Activated naive CD8-positive, alpha-beta T cell treated with anti-CD3 and anti-CD28 coated beads, Interleukin-2, amount 50 U/mL, for 16 hours (primary cell): ENCODE measurements around the gene PDLIM4.

Source experiments
- DNase-seq: peaks from one replicate; pipeline ENCODE4 v3.0.0-alpha.2; 2020; ENCODE audit warnings: low read depth, low spot score

The PDLIM4 gene

DNA sequence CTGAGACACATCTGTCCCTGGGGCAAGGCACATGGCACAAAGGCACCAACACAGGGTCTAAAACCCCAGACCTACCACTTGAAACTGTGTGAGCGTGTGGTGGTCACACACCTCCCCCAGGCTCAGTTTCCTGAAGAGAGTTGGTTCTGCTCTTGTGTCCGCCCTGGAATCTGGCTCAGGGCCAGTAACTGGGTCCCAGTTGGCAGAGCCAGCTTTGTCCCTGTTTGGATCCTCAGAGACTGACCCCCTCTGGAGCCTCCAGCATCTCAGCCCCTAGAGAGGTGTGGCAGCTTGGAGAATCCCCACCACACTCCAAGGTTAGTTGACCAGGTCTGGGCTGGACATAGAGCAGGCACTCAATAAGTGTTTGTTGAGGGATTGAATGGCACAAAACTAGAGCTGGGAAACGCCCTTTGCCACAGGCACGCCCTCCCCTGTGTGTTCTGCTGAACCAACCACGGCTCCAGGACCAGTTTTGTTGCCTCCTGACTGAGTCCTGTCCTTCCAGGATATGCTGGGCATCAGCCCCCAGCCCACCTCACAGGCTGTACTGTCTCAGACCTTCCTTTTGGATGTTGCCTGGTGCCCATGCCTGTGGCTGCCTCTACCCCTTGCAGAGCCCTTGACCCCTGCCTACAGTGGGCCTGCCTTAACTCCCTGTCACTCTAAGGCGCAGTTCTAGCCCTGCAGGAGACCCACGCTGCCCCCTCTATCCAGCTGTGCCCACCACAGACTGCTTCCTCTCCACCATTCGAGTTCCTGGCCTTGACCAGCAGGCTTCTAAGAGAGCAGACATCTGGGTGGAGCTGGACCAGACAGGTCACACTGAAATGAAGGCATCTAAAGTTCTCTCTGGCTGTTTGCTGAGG, 3.8 kb upstream of the PDLIM4 start:
- DNase-seq, result no peak

DNA sequence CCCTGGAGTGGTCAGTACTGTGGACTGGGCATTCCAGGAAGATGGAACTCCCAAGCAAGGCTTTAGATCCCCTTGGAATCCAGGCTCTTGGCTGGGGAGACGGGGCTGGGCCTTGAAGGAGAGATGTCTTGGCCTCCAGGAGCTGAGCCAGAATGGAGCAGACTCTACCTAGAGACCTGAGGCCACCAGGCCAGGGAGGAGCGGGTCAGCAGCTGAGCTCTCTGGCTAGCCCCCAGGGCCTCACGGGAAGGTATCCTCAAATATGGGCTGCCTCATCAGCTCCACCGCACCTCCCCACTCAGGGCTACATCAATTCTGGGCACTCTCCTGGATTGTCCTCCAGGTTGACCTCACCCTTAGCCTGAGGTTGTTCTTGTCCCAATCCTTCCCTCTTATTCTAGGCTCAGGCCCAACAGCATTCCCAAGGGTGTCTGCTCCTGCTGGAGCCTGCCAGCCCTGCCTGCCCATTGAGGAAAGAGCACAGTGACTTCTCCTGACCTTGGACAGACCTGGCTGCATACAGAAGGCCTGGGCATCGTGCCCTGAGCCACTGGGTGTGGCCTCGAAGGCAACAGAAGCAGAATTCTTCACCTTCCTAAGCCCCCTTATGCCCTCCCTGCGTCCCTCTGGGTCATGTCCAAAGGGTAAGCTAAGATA, 3.0 kb upstream of the PDLIM4 start:
- no peak for DNase-seq

DNA sequence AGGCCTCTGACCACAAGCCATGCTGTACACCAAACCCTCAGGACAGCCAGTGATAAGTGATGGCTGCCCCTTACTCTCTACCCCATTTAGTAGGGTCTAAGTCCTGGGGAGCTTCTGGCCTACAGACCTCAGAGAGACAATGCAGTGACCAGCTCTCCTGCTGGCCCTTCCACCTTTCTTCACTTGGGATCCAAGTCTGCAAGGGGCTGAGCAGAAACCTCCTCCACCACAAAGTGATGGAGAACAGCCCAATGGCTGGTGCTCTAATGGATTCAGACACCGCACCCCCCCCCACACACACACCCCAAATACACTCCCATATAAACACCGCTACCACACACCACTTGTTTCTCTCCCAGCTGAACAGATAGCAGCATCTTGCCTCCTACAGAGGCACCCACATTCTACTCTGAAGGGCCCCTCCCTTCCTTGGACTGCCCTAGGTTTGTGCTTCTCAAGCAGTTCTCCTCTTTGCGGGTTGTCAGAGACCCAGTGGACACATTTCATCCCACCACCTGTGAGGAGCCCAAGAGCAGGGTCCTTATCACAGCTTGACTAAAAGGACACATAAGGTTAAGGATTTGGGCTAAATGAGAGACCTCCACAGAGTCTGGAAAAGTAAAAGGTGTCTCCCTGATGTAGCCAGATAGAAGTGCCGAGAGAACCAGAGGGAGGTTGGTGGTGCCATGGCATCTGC, 1.3 kb upstream of the PDLIM4 start:
- DNase-seq, result no peak

DNA sequence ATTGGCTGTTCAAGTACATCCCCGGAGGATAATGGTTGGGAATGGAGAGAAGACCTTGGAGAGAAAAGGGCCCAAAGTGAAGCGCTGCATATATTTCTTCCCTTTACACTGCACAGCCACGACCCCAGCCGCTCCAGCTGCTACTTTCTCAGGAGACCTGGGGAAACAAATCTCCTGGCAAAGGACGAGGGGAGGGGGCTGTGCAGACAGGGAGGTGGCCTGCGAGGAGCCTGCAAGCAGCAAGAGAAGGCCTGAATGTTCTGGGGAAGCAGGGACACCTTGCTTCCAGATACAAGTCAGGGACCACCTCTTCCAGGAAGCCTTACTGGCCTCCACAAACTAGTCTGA, 739 bp upstream of the PDLIM4 start:
- no peak for DNase-seq

DNA sequence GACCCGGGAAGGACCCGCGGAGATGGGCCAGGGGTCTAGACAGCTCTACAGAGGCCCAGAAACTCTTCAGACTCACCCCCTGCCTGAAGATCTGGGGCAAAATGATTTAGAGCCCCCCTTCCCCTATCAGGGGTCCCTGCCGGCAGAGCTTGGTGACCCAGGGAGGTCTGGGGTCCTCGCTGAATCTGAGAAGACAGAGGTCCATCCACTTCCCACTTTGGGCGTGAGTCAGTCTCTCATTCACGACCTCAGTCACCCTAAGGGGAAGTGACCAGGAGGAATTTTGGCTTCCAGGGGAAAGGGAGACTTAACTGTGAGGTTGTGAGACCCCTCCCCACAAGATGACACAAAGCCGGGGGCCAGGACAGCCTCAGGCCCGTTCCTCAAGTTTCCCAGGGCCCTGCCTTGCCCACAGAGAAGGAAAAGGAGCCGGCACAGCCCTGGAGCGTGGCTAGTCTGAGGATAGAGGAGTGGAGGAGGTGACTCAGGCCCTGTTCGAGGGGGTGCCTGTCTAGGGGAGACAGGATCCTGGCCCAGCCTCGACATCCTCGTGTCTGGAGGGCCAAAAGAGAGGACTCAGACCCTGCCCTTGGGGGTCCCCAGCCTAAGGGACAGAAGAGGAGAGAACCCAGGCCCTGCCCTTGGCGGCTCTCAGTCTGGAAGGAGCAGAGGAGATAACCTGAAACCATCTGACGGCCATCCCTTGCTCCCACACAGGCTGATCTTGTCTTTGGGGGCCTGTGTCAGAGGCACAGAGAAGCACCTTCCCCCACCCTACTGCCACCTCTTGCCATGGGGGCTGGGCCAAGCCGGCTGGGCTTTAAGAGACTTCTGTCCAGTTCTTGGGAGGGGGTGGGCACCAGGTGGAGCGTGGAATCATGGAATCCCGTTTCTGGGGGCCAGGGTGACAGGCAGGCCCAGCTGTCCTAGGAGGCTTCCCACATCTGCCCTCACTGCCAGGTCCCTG, 889 bp downstream of the PDLIM4 start:
- no peak for DNase-seq

DNA sequence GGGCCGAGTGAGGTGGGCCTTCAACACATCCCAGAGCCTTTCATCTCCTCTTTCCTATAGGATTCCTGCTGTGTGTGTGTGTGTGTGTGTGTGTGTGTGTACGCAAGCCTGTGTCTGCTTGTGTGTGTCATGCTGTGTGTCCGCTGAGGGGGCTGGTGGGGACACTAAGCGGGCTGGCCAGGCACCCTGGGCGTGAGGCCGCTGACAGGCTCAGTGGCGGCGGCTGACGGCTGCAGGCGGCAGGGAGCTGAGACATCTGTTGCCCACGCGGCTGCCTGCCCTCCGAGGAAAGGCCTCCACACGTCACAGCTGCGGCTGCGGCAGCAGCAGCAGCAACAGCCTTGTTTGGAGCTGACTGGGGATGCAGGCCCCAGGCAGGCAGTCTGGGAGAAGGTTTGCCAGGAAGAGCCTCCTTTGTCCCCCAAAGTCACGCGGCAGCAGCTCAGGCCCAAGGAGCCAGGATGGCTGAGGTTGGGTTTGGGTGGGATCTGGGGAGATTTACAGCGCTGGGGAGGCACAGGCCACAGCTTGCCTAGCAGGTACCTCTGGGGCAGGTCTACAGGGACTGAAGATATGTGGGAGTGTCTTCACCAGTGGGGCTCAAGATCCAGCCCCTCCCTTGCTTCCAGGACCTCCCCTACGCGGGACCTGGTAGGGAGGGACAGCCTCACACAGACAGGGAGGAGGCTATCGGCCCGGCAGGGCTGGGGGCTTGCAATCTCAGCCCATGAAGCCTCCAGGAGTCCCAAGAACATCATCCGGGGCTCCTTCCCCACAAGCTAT, 1.8 kb downstream of the PDLIM4 start:
- DNase-seq, result no peak

DNA sequence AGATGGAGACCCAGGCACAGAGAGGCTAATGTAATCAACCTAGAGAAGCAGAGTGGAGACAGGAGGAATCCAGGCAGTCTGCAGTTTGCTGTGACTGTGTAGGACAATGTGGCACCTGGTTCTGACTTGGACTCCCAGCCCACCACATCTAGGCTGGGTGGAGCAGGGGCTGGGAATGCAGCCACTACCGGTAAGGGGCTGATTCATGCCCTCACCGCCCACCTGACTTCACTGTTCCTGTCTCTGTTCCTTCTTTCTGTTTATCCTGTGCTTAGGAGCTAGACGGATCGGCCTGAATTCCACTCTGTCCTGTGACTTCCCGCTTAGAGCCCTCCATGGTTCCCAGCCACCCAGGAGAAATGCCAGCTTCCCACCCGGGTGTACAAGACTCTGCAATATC, 2.6 kb downstream of the PDLIM4 start:
- no peak for DNase-seq

DNA sequence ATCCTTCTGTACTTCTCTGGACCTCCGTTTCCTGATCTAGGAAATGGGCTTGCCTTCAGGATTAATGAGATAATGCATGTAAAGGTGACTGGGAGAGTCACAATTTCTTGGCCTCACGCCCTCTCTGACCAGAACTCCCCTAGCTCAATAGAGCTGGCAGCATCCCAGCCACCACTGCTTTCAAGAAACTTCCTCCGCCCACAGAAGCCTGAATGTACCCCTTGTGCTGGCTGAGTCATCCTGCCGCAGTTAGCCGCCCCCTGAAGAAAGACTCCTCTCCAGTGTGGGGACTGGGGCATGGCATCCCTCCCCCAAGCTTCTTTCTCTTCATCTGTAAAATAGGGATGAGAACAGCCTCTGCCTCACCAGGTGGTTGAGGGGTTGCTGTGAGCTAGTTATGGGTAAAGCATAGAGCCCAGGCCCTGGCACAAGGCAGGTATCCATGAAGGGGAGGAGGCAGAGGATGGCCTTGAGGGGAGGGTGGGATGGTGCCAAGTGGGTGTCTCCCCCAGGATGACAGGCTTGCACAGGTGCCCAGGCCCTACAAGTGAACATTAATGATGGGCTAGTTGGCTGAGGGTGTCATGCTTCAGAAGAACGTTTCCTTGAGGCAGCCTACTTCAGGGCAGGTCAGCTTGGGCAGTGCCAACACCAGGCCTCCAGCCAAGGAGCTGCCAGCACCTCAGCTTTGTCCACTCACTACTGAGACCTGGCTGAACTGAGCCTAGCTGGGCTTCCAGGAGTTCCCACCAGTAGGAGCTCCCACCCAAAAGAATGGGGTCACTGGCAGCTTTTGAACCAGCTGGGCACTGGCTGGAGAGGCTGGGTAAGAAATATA, 3.4 kb downstream of the PDLIM4 start:
- peak; percentile 14 for DNase-seq

DNA sequence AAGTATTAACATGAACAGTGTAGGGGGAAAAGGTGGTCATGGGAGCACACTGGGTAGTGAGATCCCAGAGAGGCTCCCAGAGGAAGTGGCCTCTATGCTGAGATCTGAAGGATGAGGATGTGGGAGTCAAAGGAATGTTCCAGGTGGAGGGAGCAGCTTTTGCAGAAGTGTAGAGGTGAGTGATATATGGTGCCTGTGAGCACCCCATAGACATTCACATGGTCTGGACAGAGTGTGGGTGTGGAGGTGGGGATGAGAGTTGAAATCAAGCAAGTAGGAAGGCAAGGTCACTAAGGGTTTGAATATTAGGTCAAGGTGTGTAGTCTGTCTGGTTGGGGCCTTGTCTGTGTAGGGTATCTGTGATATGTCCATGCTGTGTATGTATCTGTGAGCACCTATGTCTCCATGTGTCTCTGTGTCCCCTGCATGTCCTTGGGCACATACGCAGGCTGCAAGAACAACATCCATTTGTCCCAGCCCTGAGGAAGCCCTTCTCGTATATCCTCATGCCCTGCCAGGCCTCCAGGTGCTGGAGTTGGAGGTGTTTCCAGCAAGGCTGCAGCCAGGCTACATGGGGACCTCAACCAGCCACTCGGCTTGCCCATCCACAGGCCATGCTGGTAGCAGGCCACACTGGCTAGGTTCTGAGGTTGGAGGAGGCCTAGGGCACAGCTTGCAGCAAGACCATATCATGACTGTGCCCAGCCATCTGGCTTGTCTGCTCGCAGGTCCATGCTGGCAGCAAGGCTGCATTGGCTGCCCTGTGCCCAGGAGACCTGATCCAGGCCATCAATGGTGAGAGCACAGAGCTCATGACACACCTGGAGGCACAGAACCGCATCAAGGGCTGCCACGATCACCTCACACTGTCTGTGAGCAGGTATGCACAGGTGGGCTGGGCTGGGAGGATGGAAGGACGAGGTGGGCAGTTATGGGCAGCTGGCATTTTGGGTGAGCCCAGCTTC, 4.7 kb downstream of the PDLIM4 start:
- DNase-seq, result no peak

DNA sequence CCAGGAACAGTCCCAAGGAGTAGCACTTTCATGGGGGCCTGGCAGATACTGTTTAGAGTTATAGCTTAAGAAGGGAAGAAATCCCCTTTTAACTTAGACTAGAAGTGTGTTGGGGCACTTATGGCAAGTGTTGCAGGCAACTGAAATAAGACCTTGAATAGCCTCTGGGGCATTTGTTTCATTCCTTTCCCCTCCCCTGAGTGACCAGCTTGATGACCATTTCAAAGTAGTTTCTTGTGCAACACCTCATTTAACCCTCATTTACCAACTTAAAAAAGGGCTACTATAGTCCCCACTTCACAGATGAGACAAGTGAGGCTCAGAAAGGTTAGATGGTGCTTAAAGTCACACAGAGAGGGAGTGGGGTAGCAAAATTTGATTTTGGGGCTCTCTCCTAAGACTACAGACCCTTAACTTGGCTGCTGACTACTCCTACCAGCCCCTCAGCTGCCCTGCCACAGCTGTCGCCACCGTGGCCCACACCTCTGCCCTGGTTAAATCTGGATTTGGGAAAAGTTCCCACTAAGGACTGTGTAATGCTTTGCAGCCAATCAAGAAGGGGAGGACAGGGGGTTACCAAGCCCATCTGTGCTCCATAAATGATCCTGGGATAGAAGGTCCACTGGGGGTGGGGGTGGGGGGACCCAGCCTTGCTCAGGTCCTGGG, 5.5 kb downstream of the PDLIM4 start:
- no peak for DNase-seq

DNA sequence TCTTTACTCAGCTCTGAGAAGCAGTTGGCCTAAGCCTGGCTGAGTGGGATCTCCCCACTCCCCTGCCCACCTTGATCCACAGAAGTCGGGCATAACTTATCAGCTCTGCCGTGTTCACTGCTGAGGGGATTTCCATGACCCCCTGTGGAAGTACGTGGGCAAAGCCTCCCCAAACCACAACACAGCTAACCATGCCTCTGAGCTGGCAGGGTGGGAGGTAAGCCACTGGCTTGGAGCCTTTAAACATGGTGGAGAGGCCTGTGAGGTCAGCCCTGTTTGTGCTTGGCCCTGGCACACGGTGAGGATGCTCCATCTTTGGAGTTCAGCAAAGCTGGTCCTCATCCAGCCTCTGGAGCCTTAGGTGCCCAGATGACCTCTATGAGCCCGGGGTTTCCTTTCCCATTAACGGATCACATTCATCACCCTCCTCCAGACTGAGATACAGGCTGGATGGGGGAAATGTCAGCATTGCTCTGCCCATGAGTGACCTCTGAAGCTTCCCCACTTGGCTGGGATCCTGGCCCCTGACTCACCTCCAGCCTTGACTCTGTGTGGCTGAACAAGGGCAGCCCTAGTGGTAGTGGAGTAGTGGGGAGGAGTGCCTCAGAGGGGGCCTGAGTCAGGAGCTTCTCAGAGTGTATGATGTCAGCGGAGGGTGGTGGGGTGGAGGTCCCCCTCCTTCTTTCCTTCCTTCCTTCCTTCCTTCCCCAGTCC, 6.2 kb downstream of the PDLIM4 start:
- no peak for DNase-seq

DNA sequence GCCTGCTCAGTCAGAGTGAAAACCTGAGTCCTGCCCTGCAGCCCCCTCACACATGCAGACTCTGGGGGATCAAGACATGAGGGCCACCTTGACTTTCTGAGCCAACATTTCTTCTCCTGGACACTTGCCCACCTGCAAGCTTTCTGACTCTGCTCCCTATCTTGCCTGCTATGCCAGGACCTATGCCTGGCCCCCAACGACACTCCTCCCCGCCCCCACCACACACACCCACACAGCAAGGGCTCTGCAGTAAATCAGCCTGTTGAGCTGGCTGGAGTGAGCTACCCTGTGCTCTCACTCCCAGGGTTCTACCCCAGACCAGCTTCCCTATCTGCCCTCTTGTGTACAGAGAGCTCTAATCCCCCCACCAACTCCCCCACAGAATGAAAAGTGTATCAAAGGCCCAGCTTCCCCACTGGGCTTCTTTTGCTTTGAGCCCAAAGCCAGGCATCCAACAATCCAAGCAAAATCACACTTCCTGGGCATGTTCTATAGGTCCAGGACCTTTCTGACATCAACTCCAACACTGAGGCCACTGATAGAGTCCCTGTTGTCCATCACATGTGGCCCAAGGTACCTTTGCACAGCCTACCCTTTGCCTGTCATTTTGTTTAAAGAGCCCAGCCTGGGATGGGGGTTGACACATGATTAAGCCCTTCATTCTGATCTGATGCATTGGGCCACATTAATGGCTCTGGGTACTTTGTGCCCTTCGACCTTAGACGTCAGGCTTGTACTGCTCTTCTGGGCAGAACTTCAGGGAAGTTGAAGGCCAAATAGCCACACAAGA, 7.2 kb downstream of the PDLIM4 start:
- DNase-seq, result no peak

DNA sequence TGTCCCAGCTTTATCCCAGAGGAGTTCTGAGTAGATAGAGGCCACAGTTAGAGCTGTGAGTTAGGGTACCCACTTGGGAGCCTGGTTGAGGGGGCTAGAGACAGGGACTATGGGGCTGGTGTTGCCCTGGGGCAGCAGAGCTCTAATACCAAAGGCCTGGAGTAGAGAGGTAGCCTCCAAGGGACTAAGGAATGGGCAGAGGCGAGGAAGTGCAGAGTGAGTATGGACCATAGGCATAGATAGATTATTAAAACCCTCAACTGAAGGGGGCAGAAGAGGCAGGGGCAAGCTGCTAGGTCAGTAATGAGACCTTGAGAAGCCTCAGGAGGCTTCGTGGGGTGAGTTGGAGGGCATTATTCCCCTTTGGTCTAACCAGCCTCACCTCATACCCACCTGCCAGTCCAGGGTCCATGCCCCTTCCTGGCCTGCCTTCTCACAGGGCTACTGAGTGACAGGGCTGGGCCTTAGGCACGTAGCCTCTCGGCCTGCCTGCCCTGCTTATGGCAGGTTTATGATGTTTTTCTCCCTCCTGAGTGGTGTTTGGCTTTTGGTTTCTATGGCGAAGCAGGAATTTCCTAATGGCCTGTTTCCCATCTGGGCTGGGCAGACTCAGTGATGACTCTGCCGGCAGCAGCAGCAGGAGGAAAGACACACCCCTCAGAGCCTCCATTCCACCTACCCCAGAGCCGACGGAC, 8.0 kb downstream of the PDLIM4 start:
- no peak for DNase-seq

DNA sequence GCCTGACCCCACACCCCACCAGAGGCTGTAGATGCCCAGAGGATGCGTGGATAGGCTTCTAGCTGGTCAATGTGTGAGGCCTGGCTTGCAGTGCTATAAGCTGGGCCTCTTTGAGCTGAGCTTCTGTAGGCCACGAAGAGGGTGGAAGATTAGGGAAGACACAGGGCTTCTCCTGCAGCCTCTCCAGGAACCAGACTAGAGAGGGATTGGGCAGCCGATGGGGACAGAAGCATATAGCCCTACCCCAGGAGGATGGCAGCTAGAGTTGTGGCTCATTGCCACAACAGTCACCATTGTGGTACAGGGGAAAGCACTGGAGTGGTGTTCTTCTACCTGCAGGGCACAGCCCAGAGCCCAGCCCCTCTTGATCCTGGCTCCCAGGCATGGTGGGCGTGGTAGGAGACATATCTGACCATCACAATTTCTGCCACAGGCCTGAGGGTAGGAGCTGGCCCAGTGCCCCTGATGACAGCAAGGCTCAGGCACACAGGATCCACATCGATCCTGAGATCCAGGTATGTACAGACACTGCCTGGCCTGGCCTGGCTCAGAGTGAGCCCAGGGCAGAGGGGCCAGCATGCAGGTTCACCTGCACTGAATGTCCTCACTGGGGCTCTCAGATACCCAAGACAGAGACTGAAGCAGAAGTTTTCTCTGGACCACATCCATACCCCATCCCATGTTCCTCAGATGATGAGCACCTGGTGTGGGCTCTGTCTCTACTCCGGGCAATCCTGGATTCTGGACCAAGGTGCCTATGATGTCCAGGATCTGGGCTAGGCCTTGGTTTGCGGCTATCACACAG, 8.7 kb downstream of the PDLIM4 start:
- no peak for DNase-seq

DNA sequence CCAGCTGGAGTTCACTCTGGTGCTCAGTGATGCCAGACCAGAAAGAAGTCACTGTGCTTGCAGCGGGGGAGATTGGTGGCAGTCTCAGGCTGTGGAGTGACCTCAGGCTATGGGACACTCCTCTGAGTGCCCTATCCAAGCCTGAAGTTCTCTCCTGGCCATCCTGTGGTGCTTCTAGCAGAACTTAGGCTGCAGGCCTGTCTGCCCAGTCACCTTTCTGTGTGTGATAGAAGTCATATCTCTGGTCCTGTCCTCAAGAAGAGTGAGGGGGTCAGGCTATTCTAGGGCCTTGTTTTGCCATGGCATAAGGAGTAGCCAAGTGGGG, 9.3 kb downstream of the PDLIM4 start:
- DNase-seq, result no peak
